Stimulated activated memory B cell treated with anti-CD40 and anti-IgM and Interleukin-4, amounts not matched to agents 10 μg/mL and 1 μg/mL and 100 μg/mL, for 72 hours (primary cell): ENCODE data around the gene VHLL.

Source experiments
- ATAC-seq: fragments of 150-1000 bp; cut with Tn5 transposase; 2 replicates; pipeline ENCODE4 v1.10.0; 2021
- H3K27ac Mint-ChIP-seq: one replicate; pipeline ENCODE4 v1.8.0; 2022; ENCODE audit warnings: mild to moderate bottlenecking, mixed read lengths
- H3K27me3 Mint-ChIP-seq: one replicate; pipeline ENCODE4 v1.8.0; 2022; ENCODE audit warnings: mixed read lengths
- H3K36me3 Mint-ChIP-seq: one replicate; pipeline ENCODE4 v1.8.0; 2022; ENCODE audit warnings: mixed read lengths
- H3K4me1 Mint-ChIP-seq: one replicate; pipeline ENCODE4 v1.8.0; 2022; ENCODE audit warnings: mixed read lengths
- H3K4me3 Mint-ChIP-seq: one replicate; pipeline ENCODE4 v1.8.0; 2022; ENCODE audit warnings: mild to moderate bottlenecking, moderate library complexity, mixed read lengths
- H3K9me3 Mint-ChIP-seq: one replicate; pipeline ENCODE4 v1.8.0; 2022; ENCODE audit warnings: mixed read lengths

Gene VHLL

DNA sequence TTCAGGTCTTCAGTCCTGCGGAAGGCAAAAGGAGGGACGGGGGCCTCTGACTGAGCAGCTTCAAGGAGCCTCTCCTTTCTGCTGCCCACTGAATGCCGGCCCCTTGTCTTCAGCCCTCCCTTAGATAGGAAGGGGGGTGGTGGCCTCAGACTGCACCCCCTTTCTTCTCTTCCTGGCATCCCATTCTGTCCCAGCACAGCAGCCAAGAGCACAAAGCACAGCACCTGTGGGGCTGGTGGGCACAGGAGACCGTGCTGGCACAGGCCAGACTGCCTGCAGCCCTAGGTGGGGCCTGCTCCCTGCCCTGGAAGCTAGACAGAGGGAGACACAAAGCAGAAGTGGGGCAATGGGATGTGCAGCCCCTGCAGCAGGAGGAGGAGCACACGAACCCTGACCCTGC is 49.5 kb downstream of the VHLL start:
- peaks cover 8% of the 10 kb centered on the region for H3K27me3 Mint-ChIP-seq
- no peaks in the 10 kb centered on the region for H3K9me3 Mint-ChIP-seq
- peaks cover 22% of the 10 kb centered on the region for H3K4me1 Mint-ChIP-seq
- no peak overlapping the region for H3K27ac Mint-ChIP-seq
- H3K4me3 Mint-ChIP-seq = no peak overlapping the region
- H3K36me3 Mint-ChIP-seq = peaks cover 43% of the 10 kb centered on the region
- ATAC-seq = no peak
